GM08714 (cell line): ENCODE results near the gene PNKP.

Experiments used
- H3K4me3 ChIP-seq: fragments of 200-500 bp; sonication (Bioruptor generic); 2 replicates; pipeline ENCODE4 v1.5.1; 2014; ENCODE audit warnings: mild to moderate bottlenecking, low read length, inconsistent platforms
- ZNF274 ChIP-seq: IDR thresholded peaks from 2 replicates; pipeline ENCODE4 v1.6.1; 2012; ENCODE audit warnings: mild to moderate bottlenecking, low read depth, low read length

Gene PNKP

DNA sequence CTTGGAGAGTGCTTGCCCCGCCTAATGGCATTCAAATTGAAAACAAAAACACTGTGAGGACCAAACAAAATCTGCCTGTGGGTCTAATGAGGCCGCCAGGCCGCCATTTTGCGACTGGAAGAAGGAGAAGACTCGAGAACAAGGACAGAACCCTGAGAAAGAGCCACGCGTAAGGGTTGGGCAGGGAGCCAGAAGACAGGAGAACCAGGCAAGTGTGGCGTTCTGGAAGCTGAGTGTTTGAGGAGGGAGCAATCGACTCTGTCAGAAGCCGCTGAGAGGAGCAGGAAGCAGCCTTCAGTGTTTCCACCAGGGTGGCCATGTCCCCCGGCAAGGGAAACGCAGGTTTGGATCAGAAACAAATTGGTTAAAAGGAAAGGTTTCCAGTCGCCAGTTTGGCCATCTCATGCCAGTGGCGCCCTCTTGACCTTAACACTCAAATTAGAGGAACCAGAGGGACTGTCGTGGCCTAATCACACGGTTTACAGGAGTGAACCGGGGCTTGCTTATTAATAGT, 26.6 kb downstream of the PNKP start:
- TF ChIP-seq ZNF274 = no peak
- no peak overlapping the region for H3K4me3 ChIP-seq

DNA sequence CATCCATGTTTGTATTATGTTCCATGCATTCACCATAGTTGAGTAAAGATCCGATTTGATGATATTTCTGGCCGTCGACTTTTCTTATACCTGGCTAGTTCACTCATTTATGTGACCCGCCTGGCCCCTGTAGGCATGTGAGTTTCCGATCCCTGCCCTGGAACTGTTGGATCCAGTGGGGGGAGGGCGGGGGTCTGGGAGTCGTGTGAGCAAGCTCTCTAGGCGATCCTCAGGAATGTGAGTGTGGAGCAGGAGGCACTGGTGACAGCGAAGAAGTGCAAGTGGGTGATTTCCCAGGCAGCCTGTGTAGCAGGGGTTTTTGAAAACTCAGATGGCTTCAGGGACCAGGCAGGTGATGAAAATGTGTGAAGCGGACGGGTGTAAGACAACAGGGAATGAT, 27.1 kb downstream of the PNKP start:
- no peak overlapping the region for H3K4me3 ChIP-seq
- TF ChIP-seq ZNF274 = no peak

DNA sequence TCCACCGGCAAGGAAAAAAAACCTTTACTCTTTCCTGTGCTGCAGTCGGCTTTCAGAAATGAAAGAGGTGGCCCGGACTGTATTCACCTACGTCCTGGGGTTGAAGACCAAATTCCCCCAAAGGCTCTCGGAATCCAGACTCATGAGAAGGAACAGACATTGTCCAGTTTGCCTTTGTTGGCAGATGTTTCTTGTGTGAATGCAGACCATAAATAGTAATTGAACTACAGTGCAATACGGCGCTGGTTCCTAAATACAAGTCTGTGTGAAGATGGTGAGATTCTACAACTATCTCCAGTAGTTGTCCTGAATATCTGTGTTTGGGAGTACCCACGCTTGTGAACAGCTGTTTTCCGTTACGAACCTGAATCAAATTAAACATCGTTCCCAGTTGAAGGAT, 27.7 kb downstream of the PNKP start:
- no peak for TF ChIP-seq ZNF274
- no peak overlapping the region for H3K4me3 ChIP-seq

DNA sequence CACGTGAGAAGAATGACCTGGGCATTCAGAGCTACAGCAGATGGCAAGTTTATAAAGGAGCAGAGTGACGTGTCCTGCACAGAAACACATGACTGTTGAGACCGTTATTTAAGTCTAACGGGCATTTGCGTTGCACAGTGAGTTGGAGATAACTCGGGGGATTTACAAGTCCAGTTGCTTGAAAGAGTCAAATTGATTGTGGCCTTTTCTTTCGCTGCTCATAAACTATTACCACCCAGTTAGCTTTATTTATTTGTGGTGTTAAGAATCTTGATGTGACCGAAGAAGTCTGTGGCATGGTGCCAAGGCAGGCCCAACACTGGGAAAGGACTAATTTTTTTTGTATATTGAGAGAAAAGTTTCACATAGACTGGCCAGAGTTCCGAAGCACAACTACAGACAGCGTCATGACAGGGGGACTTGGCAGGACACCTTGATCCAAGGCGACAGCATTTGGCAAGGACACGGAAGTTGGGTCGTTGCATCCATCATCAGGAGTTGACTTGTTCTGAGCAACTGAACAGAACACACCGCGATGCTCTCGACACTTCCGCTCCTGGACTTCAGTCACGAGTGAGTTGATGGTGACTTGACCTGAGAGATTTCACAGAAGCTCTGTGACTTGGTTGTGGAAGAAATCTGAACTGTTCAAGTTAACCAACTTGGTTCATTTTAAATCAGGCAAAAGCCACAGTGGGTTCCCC, 28.3 kb downstream of the PNKP start:
- no peak for TF ChIP-seq ZNF274
- no peak overlapping the region for H3K4me3 ChIP-seq

DNA sequence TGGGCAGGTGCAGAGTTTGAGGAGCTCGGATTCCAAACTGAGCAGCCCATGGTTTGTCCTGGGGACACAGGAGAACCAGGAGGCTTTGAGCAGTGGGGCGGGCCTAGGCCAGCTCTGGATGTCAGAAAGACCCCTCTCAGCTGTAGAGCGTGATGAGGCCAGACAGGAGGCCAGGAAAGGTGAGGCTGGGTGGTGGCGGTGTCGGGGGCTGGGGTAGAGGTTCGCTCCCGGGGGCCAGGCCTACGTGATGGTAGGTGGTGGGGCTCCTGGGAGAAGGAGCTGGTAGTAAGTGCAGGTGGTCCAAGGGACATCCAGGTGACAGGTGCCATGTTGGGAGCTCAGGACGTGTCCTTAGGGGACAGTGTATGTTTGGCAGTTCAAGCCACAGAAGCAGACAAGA, 30.0 kb downstream of the PNKP start:
- H3K4me3 ChIP-seq = no peak overlapping the region
- no peak for TF ChIP-seq ZNF274

DNA sequence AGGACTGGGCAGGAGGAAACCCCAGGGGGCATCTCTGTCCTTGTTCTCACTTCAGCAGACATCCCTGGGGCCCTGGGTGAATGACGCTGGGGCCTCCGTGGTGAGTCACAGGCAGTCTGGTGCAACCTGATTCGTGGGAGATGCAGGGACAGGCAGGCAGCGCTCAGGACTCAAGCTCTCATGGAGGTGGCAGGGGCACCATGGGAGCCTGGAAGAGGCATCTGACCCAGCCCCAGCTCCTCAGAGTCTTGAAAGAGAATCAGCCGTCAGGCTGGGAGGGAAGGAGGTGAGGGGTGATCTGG, 30.4 kb downstream of the PNKP start:
- TF ChIP-seq ZNF274 = no peak

DNA sequence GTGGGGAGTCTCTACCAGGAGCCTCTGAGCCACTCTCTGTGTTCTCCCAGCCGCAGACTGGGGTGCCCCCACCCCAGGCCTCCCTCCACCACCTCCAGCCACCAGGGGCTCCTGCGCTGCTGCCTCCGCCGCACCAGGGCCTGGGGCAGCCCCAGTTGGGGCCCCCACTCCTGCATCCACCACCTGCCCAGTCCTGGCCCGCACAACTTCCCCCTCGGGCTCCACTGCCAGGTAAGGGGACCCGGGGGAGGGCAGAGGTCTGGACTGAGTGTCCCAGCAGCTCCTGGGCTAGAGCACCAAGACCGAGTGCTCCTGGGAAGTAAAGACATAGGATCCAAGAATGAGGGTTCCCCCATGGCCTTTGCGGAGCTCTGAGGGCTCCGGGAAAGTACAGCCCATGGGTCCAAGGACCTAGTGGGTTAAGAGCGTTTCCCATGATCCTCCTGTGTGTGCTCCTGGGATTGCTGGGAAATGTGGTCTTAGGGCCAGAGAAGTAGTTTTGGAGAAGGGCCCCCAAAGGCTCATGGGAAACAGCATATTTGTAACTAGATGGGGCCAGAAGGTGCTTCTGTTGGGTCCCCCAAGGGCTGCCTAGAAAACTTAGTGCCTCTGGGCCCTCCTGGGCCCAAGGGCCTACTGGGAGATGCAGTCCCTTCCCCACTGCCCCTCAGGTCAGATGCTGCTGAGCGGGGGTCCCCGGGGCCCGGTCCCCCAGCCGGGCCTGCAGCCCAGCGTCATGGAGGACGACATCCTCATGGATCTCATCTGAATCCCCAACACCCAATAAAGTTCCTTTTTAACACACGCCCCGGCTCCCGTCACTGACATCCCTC, 31.0 kb downstream of the PNKP start:
- no peak for TF ChIP-seq ZNF274
- no peak overlapping the region for H3K4me3 ChIP-seq

More for the DNA sequence above, 30.4 kb downstream of the PNKP start:
- H3K4me3 ChIP-seq = no peak overlapping the region

DNA sequence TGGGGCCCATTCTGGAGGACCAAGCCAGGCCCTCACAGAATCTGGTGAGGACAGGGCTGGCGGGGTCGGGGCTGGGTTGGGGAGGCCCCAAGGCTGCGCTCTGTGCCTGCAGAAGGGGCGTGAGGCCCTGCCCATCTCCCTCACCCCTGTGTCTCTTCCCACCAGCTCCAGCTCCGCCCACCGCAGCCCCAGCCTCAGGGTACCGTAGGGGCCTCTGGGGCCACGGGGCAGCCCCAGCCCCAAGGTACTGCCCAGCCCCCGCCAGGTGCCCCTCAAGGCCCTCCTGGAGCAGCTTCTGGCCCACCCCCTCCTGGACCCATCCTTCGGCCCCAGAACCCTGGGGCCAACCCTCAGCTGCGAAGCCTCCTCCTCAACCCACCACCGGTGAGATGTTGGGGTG, 31.8 kb downstream of the PNKP start:
- H3K4me3 ChIP-seq = no peak overlapping the region
- no peak for TF ChIP-seq ZNF274

DNA sequence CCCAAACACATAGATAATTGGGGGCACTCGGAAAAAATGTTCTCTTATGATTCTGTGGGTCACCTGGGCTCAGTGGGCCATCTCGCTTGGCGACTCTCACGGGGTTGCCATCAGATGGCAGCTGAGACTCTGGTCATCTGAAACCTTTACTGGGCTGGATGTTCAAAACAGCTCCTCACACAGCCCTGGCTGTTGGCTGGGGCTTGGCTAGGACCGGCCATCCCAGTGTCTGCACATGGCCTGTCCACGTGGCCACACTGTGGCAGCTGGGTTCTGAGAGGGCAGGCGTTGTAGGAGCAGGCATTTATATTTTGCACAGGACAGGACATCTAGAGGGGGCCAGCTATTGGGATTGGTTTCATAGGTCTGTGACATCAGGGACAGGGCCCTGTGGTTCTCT, 33.8 kb downstream of the PNKP start:
- no peak for TF ChIP-seq ZNF274
- no peak overlapping the region for H3K4me3 ChIP-seq

DNA sequence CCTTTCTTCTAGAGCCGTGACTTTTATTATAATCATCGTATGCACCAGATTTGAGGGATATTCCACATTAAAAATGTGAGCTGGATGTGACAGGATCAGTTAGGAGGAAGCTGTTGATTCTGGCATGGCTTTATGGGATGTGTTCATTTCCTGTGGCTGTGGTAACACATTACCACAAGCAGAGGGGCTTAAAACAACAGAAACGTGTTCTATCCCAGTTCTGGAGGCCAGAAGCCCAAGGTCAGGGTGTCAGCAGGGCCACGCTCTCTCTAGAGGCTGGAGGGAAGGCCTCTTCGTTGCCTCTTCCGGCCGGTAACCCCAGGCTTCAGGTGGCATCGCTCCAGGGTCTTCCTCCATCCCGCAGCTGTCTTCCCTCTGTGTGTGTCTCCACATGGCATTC, 34.8 kb downstream of the PNKP start:
- TF ChIP-seq ZNF274 = no peak
- H3K4me3 ChIP-seq = no peak overlapping the region

DNA sequence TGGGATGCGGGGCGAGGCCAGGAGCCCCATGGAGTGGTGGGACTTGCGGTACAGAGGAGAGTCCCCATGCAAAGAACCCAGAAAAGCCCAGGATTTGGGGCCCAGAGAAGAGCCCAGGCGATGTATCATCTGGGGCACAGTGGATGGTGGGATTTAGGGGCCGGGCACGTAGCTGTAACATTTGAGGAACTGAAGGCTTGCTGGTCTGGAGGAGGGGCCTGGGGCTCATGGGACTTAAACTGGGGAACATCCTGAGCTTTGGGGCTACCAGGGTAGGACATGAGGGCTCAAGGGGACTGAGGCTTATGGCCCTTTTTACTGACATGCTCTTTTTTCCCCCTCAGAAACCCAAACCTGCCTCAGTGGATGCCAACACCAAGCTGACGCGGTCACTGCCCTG, 35.8 kb downstream of the PNKP start:
- H3K4me3 ChIP-seq = no peak overlapping the region
- TF ChIP-seq ZNF274 = no peak

DNA sequence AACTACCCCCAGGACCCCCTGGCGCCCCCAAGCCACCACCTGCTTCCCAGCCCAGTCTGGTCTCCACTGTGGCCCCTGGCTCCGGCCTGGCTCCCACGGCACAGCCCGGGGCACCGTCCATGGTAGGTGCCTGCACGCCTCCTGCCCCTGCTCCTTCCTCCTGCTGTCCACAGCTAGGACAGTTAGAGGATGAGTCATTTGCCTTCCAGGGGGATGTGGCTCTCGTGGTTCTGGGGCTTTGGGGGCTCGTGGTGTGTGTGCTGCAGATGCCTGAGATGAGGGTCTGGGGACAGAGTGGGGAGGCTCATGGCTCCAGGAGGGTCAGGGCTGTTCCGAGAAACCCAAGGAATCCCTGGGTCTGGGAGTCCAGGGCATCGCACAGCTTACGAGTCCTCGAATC, 36.6 kb downstream of the PNKP start:
- no peak overlapping the region for H3K4me3 ChIP-seq

DNA sequence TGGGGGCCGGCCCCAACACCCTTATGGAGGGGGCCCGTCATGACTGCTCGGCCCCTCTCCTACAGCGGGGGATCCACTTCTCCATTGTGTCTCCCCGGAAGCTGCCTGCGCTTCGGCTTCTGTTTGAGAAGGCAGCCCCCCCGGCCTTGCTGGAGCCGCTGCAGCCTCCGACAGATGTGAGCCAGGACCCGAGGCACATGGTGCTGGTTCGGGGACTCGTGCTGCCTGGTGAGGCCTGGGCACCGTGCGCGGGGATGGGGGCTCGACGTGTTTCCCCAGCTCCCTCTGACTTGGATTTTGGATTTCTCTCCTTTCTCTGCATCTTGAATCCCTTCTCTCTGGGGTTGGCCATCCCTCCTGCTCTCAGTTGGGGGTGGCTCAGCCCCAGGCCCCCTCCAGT, 37.7 kb downstream of the PNKP start:
- H3K4me3 ChIP-seq = no peak overlapping the region
- no peak for TF ChIP-seq ZNF274

More for the DNA sequence above, 36.6 kb downstream of the PNKP start:
- TF ChIP-seq ZNF274 = no peak

DNA sequence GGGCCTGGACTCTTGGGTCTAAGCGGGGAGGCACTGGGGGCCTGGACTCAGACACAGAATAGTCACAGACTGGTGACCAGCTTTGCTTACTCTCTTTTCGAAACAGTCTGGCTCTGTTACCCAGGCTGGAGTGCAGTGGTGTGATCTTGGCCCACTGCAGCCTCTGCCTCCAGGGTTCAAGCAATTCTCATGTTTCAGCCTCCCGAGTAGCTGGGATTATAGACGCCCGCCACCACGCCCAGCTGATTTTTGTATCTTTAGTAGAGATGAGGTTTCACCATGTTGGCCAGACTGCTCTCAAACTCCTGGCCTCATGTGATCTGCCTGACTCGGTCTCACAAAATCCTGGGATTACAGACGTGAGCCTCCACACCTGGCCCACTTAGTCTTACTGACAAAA, 38.2 kb downstream of the PNKP start:
- no peak overlapping the region for H3K4me3 ChIP-seq
- TF ChIP-seq ZNF274 = no peak

DNA sequence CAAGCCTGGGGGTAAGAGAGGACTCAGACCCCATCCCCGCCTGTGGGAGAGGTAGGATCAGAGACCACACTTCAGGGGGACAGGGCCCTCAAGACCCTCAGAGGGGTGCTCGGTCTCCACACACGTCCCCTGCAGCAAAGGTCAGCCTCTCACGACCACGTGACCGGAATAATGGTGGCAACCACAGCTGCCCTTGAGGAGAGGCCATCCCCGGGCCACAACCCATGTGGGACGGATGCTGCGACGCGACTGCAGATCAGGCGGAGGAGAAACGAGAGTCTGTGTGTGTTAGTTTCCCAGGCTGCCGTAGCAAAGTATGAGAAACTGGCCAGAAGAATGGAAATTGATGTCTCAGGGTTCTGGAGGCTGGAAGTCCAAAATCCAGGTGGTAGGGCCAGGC, 40.3 kb downstream of the PNKP start:
- no peak for TF ChIP-seq ZNF274
- H3K4me3 ChIP-seq = no peak overlapping the region

DNA sequence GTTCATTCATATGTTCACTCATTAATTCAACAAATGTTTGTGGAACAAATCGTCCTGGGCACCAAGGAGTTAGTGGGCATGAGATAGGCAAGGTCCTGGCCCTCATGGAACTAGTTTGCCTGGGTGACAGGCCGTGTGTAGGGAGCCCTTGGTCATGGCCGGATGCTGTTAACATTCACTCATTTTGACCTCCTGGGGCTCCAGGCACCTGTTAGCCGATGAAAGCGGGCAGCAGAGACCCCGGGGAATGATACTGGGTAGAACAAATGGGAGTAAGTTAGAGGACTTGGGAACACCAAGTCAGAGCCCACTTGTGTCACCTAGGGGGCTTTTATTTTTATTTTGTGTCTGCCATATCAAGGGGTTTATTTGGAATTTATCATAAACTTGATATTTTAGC, 42.7 kb downstream of the PNKP start:
- no peak for TF ChIP-seq ZNF274
- H3K4me3 ChIP-seq = no peak overlapping the region

DNA sequence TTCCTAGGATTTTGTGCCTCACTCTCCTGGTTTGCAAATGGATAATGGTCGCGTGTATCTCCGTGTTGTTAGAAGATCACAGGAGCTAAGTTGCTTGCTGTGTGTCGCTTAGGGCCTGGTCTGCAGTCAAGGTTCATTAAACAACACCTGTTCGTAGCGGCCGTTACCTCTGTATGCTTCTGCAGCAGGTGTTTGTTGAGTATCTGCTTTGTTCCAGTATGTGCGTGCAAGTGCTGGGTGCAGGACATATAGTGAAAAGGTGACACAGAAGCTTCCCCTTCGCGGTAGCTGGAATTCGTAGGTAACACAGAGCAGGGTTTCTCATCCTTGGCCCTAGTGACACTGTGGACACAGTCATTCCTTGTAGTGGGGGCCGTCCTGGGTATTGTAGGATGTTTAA, 43.9 kb downstream of the PNKP start:
- no peak for TF ChIP-seq ZNF274
- no peak overlapping the region for H3K4me3 ChIP-seq
